GM12801 (cell line): Measurements from ENCODE around the gene SCG2.

Experiments
- CTCF ChIP-seq: IDR thresholded peaks from one replicate; pipeline ENCODE4 v1.5.1; 2011; ENCODE audit warnings: control low read depth; ENCODE audit not compliant: insufficient read length; ENCODE audit errors: extremely low read depth

The SCG2 gene

GRCh38 chr2:223642506-223642905, 40.3 kb upstream of the SCG2 start:
- TF ChIP-seq CTCF, result no peak

- TF ChIP-seq CTCF, result no peak
Measured at GRCh38 chr2:223641082-223641481, 38.9 kb upstream of the SCG2 start.

GRCh38 chr2:223635080-223635479, 32.9 kb upstream of the SCG2 start:
- TF ChIP-seq CTCF, result no peak

- no peak for TF ChIP-seq CTCF
Measured at GRCh38 chr2:223634238-223634637, 32.1 kb upstream of the SCG2 start.

- TF ChIP-seq CTCF, result no peak
Measured at GRCh38 chr2:223633656-223634055, 31.5 kb upstream of the SCG2 start.

GRCh38 chr2:223632826-223633225, 30.7 kb upstream of the SCG2 start:
- TF ChIP-seq CTCF, result no peak

- TF ChIP-seq CTCF, result no peak
Measured at GRCh38 chr2:223626716-223627115, 24.6 kb upstream of the SCG2 start.

GRCh38 chr2:223625652-223626051, 23.5 kb upstream of the SCG2 start:
- no peak for TF ChIP-seq CTCF
